Measurements from ENCODE around the gene KLC1. TPM values are rescaled to one million over a fixed set of nuclear protein-coding genes. Genes with fewer than 3 reads are reported as not detected.

Gene KLC1
- total and polyA plus RNA-seq, 10 of the 15 experiments (the other 5 are each of a cell fraction or from before 2014, with no cell fraction given) = 5.5 to 137 (median 76.1) TPM

DNA sequence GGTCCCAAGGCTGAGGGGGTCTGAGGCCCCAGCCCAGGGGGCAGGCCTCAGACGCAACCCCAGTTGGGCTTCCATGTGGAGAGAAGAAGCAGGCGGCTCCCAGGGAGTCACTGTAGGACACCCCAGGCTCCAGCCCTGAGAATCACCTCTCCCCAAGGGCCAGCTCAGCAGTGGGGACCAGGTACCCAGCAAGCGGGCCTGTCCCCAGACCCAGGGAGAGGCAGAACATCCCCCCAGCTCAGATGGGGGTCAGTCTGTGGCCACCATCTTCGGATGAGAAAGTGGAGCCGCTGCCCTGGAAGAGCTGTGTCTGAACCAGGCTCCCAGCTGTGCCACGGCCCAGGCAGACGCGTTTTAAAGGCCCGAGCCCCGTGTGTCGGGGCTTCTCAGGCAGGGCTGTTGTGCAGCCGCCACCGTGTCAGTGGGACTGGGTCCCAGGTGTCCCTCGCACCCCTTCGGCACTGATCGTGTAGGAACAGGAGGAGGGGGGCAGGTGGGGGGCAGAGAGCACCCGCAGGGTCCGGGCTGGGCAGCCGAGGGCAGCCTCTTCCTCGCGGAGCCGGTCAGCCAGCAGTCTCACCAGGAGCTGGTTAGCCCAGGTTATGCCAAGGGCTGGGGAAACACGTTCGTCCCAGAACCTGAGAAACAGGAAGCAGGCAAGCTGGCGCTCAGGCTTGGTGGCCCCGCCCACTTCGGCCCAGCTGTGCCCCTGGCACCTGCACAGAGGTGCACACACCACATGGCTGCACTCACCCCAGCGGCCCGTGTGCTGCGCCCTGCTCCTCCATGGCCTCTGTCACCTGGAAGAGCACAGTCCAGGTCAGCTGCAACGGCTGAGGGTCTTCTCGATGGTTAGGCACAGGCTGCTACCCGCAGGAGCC, 69.6 kb downstream of the KLC1 start:
- H4K20me1 ChIP-seq (ENCODE audit: control insufficient read depth, insufficient read depth) = no peaks in the 10 kb centered on the region
- no peak overlapping the region for H2AFZ ChIP-seq (ENCODE audit: control insufficient read depth, low read depth, low read length)
- intact Hi-C loops (cut with micrococcal nuclease; ENCODE audit: unreplicated experiment) = no loop called here
- TF ChIP-seq POLR2A (IDR thresholded peaks at IDR 0.05; ENCODE audit: low read depth, low read length) (peak; percentile 70; the same call in 1 of the 2 replicates), RBBP5 (conservative IDR thresholded peaks at IDR 0.05) (no peak), TCF12 (IDR thresholded peaks at IDR 0.05; ENCODE audit: low read depth, low read length) (0 out of 2 replicates have a peak, but pooled peaks have one; percentile 5)
- TF ChIP-seq, protein P1, sequence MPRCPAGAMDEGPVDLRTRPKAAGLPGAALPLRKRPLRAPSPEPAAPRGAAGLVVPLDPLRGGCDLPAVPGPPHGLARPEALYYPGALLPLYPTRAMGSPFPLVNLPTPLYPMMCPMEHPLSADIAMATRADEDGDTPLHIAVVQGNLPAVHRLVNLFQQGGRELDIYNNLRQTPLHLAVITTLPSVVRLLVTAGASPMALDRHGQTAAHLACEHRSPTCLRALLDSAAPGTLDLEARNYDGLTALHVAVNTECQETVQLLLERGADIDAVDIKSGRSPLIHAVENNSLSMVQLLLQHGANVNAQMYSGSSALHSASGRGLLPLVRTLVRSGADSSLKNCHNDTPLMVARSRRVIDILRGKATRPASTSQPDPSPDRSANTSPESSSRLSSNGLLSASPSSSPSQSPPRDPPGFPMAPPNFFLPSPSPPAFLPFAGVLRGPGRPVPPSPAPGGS (IDR thresholded peaks at IDR 0.05; ENCODE audit: borderline replicate concordance, insufficient read depth, low read depth, low read length, poor library complexity, severe bottlenecking) = peak; percentile 23
- TF ChIP-seq, protein P2, sequence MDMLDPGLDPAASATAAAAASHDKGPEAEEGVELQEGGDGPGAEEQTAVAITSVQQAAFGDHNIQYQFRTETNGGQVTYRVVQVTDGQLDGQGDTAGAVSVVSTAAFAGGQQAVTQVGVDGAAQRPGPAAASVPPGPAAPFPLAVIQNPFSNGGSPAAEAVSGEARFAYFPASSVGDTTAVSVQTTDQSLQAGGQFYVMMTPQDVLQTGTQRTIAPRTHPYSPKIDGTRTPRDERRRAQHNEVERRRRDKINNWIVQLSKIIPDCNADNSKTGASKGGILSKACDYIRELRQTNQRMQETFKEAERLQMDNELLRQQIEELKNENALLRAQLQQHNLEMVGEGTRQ (IDR thresholded peaks at IDR 0.05; ENCODE audit: borderline replicate concordance, low read depth, low read length) = no peak
- H3K4me3 ChIP-seq = no peak overlapping the region
- no peaks in the 10 kb centered on the region for H3K27me3 ChIP-seq (replicated peaks in 1 of 2; ENCODE audit: control insufficient read depth in 2 of 2, insufficient read depth in 2 of 2, low read length in 1 of 2)
- H3K9ac ChIP-seq (ENCODE audit: control insufficient read depth, insufficient read depth, low read length) = no peak overlapping the region
- FAIRE-seq (no peak), DNase-seq (ENCODE audit: low read depth, low spot score) (no peak), ATAC-seq (peak; percentile 44)
- in situ Hi-C loops (cut with MboI) = no loop called here
- ChIA-PET SMC1A (ENCODE audit: uncharacterized antibody, unreplicated experiment) (interaction anchor here (0.6 to 0.9 kb wide), 3 partner anchors 107 to 1422 kb away, joined by 3 read pairs; no protein-coding TSS in a partner anchor), RAD21 (ENCODE audit: unreplicated experiment) (no interaction called here), POLR2A (no interaction called here), CTCF (no interaction called here)
- BruUV-seq (replicated peaks) = no TSS peak
- no peak overlapping the region for H3K4me2 ChIP-seq (ENCODE audit: control insufficient read depth, insufficient read depth)
- H3K27ac ChIP-seq (ENCODE audit: control insufficient read depth, insufficient read depth) = no peak overlapping the region
- WGBS (ENCODE audit: insufficient coverage, insufficient replicate concordance, low lambda C conversion rate, missing lambda C conversion rate) = 66% methylated on average over 30 of the region's 33 CpGs
- no peaks in the 10 kb centered on the region; the same call in 1 of the 2 replicates for H3K4me1 ChIP-seq (ENCODE audit: control insufficient read depth, insufficient read depth, low read length)
- no peaks in the 10 kb centered on the region for H3K9me3 ChIP-seq (replicated peaks; ENCODE audit: control insufficient read depth, insufficient read depth, low read length)
- no peaks in the 10 kb centered on the region for H3K79me2 ChIP-seq (ENCODE audit: control insufficient read depth, insufficient read depth, low read length)
- peaks cover 8 to 36% of the 10 kb centered on the region in 2 experiments; a peak in 3 of 4 replicates for H3K36me3 ChIP-seq (ENCODE audit: control insufficient read depth in 2 of 2, insufficient read depth in 2 of 2, low read length in 1 of 2)

All from GM12878 (cell line).